HG03354 (cell line): ENCODE measurements around the gene SGCG.
"Not testable (repeated sequence)": the region's sequence is repeated elsewhere in the genome, so short reads cannot be mapped to it uniquely, and the experiment has no call there.

Experiments
- ATAC-seq: cut with Tn5 transposase; IDR thresholded peaks from one replicate; pipeline ENCODE4 v1.9.1; 2021; ENCODE audit warnings: mild to moderate bottlenecking; ENCODE audit not compliant: unreplicated experiment, poor library complexity, severe bottlenecking

Gene SGCG

GRCh38 chr13:23203516-23203915 is 22.7 kb downstream of the SGCG start:
- no peak for ATAC-seq

GRCh38 chr13:23205807-23206206 is 25.0 kb downstream of the SGCG start:
- no peak for ATAC-seq

- no peak for ATAC-seq
Measured at GRCh38 chr13:23212671-23213070, 31.9 kb downstream of the SGCG start.

GRCh38 chr13:23231241-23231640 is 50.5 kb downstream of the SGCG start:
- no peak for ATAC-seq

- no peak for ATAC-seq
Measured at GRCh38 chr13:23235994-23236393, 55.2 kb downstream of the SGCG start.

GRCh38 chr13:23243066-23243465 is 62.3 kb downstream of the SGCG start:
- no peak for ATAC-seq

GRCh38 chr13:23248410-23248809 is 67.6 kb downstream of the SGCG start:
- ATAC-seq: not testable (repeated sequence)

- no peak for ATAC-seq
Measured at GRCh38 chr13:23254506-23254905, 73.7 kb downstream of the SGCG start.

- no peak for ATAC-seq
Measured at GRCh38 chr13:23267571-23267970, 86.8 kb downstream of the SGCG start.

GRCh38 chr13:23268441-23268840 is 87.7 kb downstream of the SGCG start:
- ATAC-seq: peak; percentile 74

GRCh38 chr13:23271331-23271730 is 90.6 kb downstream of the SGCG start:
- no peak for ATAC-seq

GRCh38 chr13:23273498-23273897 is 92.7 kb downstream of the SGCG start:
- no peak for ATAC-seq

GRCh38 chr13:23279321-23279720 is 98.5 kb downstream of the SGCG start:
- no peak for ATAC-seq

GRCh38 chr13:23288564-23288963 is 107.8 kb downstream of the SGCG start:
- ATAC-seq: no peak

GRCh38 chr13:23288995-23289394 is 108.2 kb downstream of the SGCG start:
- no peak for ATAC-seq

- no peak for ATAC-seq
Measured at GRCh38 chr13:23289917-23290357, 109.2 kb downstream of the SGCG start.

- no peak for ATAC-seq
Measured at GRCh38 chr13:23292586-23292985, 111.8 kb downstream of the SGCG start.

- ATAC-seq: not testable (repeated sequence)
Measured at GRCh38 chr13:23314837-23315236, 134.1 kb downstream of the SGCG start.

GRCh38 chr13:23319883-23320224 is 139.1 kb downstream of the SGCG start:
- no peak for ATAC-seq

- peak; percentile 22 for ATAC-seq
Measured at GRCh38 chr13:23320926-23321534, 140.3 kb downstream of the SGCG start.

- peak; percentile 86 for ATAC-seq
Measured at GRCh38 chr13:23321535-23322241, 140.9 kb downstream of the SGCG start.
